Fibroblast of pulmonary artery (primary cell): ENCODE data around the gene QRFP.

Experiments
- DNase-seq: peaks from one replicate; pipeline ENCODE4 v3.0.0-alpha.2; 2010; ENCODE audit warnings: low read depth
- H3K4me3 ChIP-seq: replicated peaks from 2 replicates; pipeline ENCODE4 v1.5.1; 2011; ENCODE audit warnings: low read depth, mild to moderate bottlenecking, control low read depth, low read length, moderate library complexity
- CTCF ChIP-seq: IDR thresholded peaks from 2 replicates; pipeline ENCODE4 v1.5.1; 2011; ENCODE audit warnings: mild to moderate bottlenecking, control low read depth, low read length, inconsistent platforms; ENCODE audit errors: missing control alignments

Gene QRFP

GRCh38 chr9:130927995-130928900 is 31.6 kb upstream of the QRFP start:
- no peak for TF ChIP-seq CTCF
- peak; percentile 74 for DNase-seq
- H3K4me3 ChIP-seq: no peak overlapping the region

GRCh38 chr9:130927338-130927737 is 30.7 kb upstream of the QRFP start:
- H3K4me3 ChIP-seq: no peak overlapping the region
- DNase-seq: no peak
- TF ChIP-seq CTCF: no peak

- no peak for DNase-seq
- no peak for TF ChIP-seq CTCF
- H3K4me3 ChIP-seq: no peak overlapping the region
Observed at GRCh38 chr9:130925050-130925678, 28.6 kb upstream of the QRFP start.

- no peak for TF ChIP-seq CTCF
- no peak for DNase-seq
- H3K4me3 ChIP-seq: no peak overlapping the region
Observed at GRCh38 chr9:130924448-130924788, 27.8 kb upstream of the QRFP start.

GRCh38 chr9:130923611-130924447 is 27.2 kb upstream of the QRFP start:
- no peak overlapping the region for H3K4me3 ChIP-seq
- TF ChIP-seq CTCF: no peak
- no peak for DNase-seq

GRCh38 chr9:130922893-130923610 is 26.4 kb upstream of the QRFP start:
- H3K4me3 ChIP-seq: no peak overlapping the region
- DNase-seq: no peak
- no peak for TF ChIP-seq CTCF
